GM12878 (cell line): ENCODE results near the gene RUVBL2. TPM values are rescaled to one million over a fixed set of nuclear protein-coding genes. Genes with fewer than 3 reads are reported as not detected.
A peak's percentile ranks its signal among the peaks of the same experiment; 100 is the strongest.

Experiments
- BRCA1 ChIP-seq: IDR thresholded peaks from 2 replicates; pipeline ENCODE4 v1.6.1; 2011; ENCODE audit warnings: low read depth, low read length, improper control_type of control experiment
- CEBPZ ChIP-seq: fragments of 150-350 bp; IDR thresholded peaks from 2 replicates; pipeline ENCODE4 v1.6.1; 2016; ENCODE audit warnings: low read depth, low read length
- E2F4 ChIP-seq: IDR thresholded peaks from 2 replicates; pipeline ENCODE4 v1.6.1; 2012; ENCODE audit warnings: low read depth, low read length, improper control_type of control experiment
- EED ChIP-seq: sonication (generic); IDR thresholded peaks from 2 replicates; pipeline ENCODE4 v1.6.1; 2016; ENCODE audit warnings: antibody characterized with exemption, low read depth
- EGR1 ChIP-seq, 2 experiments: IDR thresholded peaks; 1 replicate in 1 of 2; 2 replicates in 1 of 2; pipeline ENCODE4 v1.6.1; 2011 to 2012; ENCODE audit warnings: low read depth in 2 of 2, low read length in 2 of 2, borderline replicate concordance in 1 of 2, mild to moderate bottlenecking in 1 of 2, moderate library complexity in 1 of 2
- EP300 ChIP-seq, 2 experiments: fragments of 150-350 bp in 1 of 2; IDR thresholded peaks; 2 replicates each; pipeline ENCODE4 v1.6.1; 2011 to 2012; ENCODE audit warnings: low read depth in 2 of 2, low read length in 2 of 2, borderline replicate concordance in 1 of 2, improper control_type of control experiment in 1 of 2, inconsistent platforms in 1 of 2; ENCODE audit not compliant: control insufficient read depth in 1 of 2
- HCFC1 ChIP-seq: fragments of 150-350 bp; IDR thresholded peaks from 2 replicates; pipeline ENCODE4 v1.6.1; 2014; ENCODE audit warnings: low read length
- JUNB ChIP-seq: IDR thresholded peaks from 2 replicates; pipeline ENCODE4 v1.6.1; 2016; ENCODE audit warnings: antibody characterized with exemption, mild to moderate bottlenecking
- KLF5 ChIP-seq: fragments of 450-650 bp; IDR thresholded peaks from 2 replicates; pipeline ENCODE4 v1.6.1; 2014; ENCODE audit warnings: mild to moderate bottlenecking; ENCODE audit not compliant: partially characterized antibody
- MEF2B ChIP-seq: fragments of 450-650 bp; IDR thresholded peaks from 2 replicates; pipeline ENCODE4 v1.6.1; 2018; ENCODE audit warnings: mild to moderate bottlenecking, moderate library complexity; ENCODE audit not compliant: partially characterized antibody, poor library complexity, severe bottlenecking
- MTA3 ChIP-seq: IDR thresholded peaks from 2 replicates; pipeline ENCODE4 v1.6.1; 2012; ENCODE audit warnings: low read length, inconsistent platforms, borderline replicate concordance
- NBN ChIP-seq: fragments of 450-650 bp; IDR thresholded peaks from 2 replicates; pipeline ENCODE4 v1.6.1; 2016
- NFYA ChIP-seq: IDR thresholded peaks from 2 replicates; pipeline ENCODE4 v1.6.1; 2011; ENCODE audit warnings: low read depth, mild to moderate bottlenecking, low read length, improper control_type of control experiment, borderline replicate concordance
- NR2C1 ChIP-seq: fragments of 450-650 bp; IDR thresholded peaks from 2 replicates; pipeline ENCODE4 v1.6.1; 2017; ENCODE audit warnings: antibody characterized with exemption, mild to moderate bottlenecking, moderate library complexity
- NR2F1 ChIP-seq: fragments of 450-650 bp; conservative IDR thresholded peaks from 2 replicates; pipeline ENCODE4 v1.6.1; 2017; ENCODE audit warnings: mild to moderate bottlenecking
- POLR2A ChIP-seq: IDR thresholded peaks from 2 replicates; pipeline ENCODE4 v1.6.1; 2011; ENCODE audit warnings: low read depth, mild to moderate bottlenecking, low read length
- PRDM15 ChIP-seq: fragments of 450-650 bp; formaldehyde crosslinking; IDR thresholded peaks from 2 replicates; pipeline ENCODE4 v1.4.0; 2020; ENCODE audit warnings: mild to moderate bottlenecking, moderate library complexity
- RAD21 ChIP-seq: IDR thresholded peaks from 2 replicates; pipeline ENCODE4 v1.6.1; 2011; ENCODE audit warnings: mild to moderate bottlenecking, low read depth, low read length, moderate library complexity; ENCODE audit not compliant: insufficient read depth
- SMAD1 ChIP-seq: fragments of 450-650 bp; IDR thresholded peaks from 2 replicates; pipeline ENCODE4 v1.6.1; 2018; ENCODE audit warnings: mild to moderate bottlenecking, low read depth; ENCODE audit not compliant: partially characterized antibody
- SMARCA5 ChIP-seq: fragments of 450-650 bp; IDR thresholded peaks from 2 replicates; pipeline ENCODE4 v1.6.1; 2017; ENCODE audit warnings: mild to moderate bottlenecking
- TAF1 ChIP-seq: IDR thresholded peaks from 2 replicates; pipeline ENCODE4 v1.6.1; 2011; ENCODE audit warnings: mild to moderate bottlenecking, low read depth, low read length, borderline replicate concordance
- TCF3 ChIP-seq: IDR thresholded peaks from 2 replicates; pipeline ENCODE4 v1.6.1; 2012; ENCODE audit warnings: low read depth, mild to moderate bottlenecking, low read length, borderline replicate concordance; ENCODE audit not compliant: insufficient read depth
- TCF7 ChIP-seq: IDR thresholded peaks from 2 replicates; pipeline ENCODE4 v1.6.1; 2014; ENCODE audit warnings: antibody characterized with exemption, borderline replicate concordance
- polyA plus RNA-seq, 11 experiments: library from polyadenylated mRNA; depleted of rRNA in 4 of 11; unstranded in 6 of 11; stranded (reverse) in 5 of 11; fragments of >200 nt; fragmentation: Nextera tagmentation in 4 of 11; fragmentation: Illumina TruSeq in 1 of 11; extraction: Ambion mirVana in 4 of 11; extraction: Trizol in 1 of 11; gene quantifications; 1 replicate in 1 of 11; 2 replicates in 10 of 11; pipeline versions ENCODE4 v1.2.1 to v1.2.3, GENCODE V29; 2011 to 2016; ENCODE audit warnings: inconsistent platforms in 2 of 11, missing spikeins in 2 of 11, low read depth in 1 of 11
- total RNA-seq, 4 experiments: library from RNA; depleted of rRNA in 3 of 4; stranded (reverse); fragments of >200 nt in 3 of 4; fragmentation: Illumina TruSeq in 1 of 4; extraction: Trizol in 1 of 4; gene quantifications; 2 replicates each; pipeline versions ENCODE4 v1.2.1 to v1.2.3, GENCODE V29; 2013 to 2021

Gene RUVBL2
- total and polyA plus RNA-seq, 10 of the 15 experiments (the other 5 are each of a cell fraction or from before 2014, with no cell fraction given), result 33.8 to 224 (median 125) TPM

GRCh38 chr19:48962029-48962848, 31.4 kb upstream of the RUVBL2 start (continued):
- TF ChIP-seq EGR1 (IDR thresholded peaks at IDR 0.05; ENCODE audit: borderline replicate concordance in 1 of 2, low read depth in 2 of 2, low read length in 2 of 2) (0 out of 3 replicates have a peak, but pooled peaks of 1 of the 2 experiments have one; percentile 0), SMAD1 (peak; percentile 73), PRDM15 (CRISPR knock-in tag) (no peak), NBN (peak; percentile 91), EED (no peak), POLR2A (peak; percentile 78), NR2F1 (peak; percentile 91), JUNB (no peak), TAF1 (peak; percentile 47; the same call in 1 of the 2 replicates), BRCA1 (no peak), TCF7 (no peak), EP300 (IDR thresholded peaks at IDR 0.05; ENCODE audit: borderline replicate concordance in 1 of 2, control insufficient read depth in 1 of 2, low read depth in 2 of 2, low read length in 2 of 2) (no peak), NFYA (no peak), MEF2B (no peak), CEBPZ (no peak), E2F4 (no peak), HCFC1 (no peak; the same call in 1 of the 2 replicates), TCF3 (no peak), MTA3 (peak; percentile 72; the same call in 1 of the 2 replicates), RAD21 (no peak), SMARCA5 (no peak; the same call in 1 of the 2 replicates), KLF5 (no peak), NR2C1 (peak; percentile 39; the same call in 1 of the 2 replicates)
